ENCODE data around the gene CD28.

Gene CD28

GRCh38 chr2:203706403-203706802, at the start of gene CD28:
CD28 (plus strand) TSS chr2:203706639; CDS start chr2:203706697, 58 bp downstream.
- Histone ChIP-seq H3K9ac (ENCODE audit: low read depth, low read length) (no peak within 1 kb of the TSS), H3K36me3 (ENCODE audit: insufficient read depth, low read length) (no peaks in the 10 kb centered on the region)

GRCh38 chr2:203659331-203660049, 46.9 kb upstream of the CD28 start:
- no peak overlapping the region for H3K9ac ChIP-seq (ENCODE audit: low read depth, low read length)
- no peaks in the 10 kb centered on the region for H3K9me3 ChIP-seq (ENCODE audit: control insufficient read depth, insufficient read depth, low read length)
- peaks cover 11% of the 10 kb centered on the region for H3K4me1 ChIP-seq (ENCODE audit: insufficient read depth, low read length)
- no peaks in the 10 kb centered on the region for H3K36me3 ChIP-seq (ENCODE audit: insufficient read depth, low read length)

More at GRCh38 chr2:203706403-203706802, at the start of gene CD28:
- no peaks in the 10 kb centered on the region for H3K4me1 ChIP-seq (ENCODE audit: insufficient read depth, low read length)
- H3K9me3 ChIP-seq (ENCODE audit: control insufficient read depth, insufficient read depth, low read length) = no peaks in the 10 kb centered on the region

- no peaks in the 10 kb centered on the region for H3K9me3 ChIP-seq (ENCODE audit: control insufficient read depth, insufficient read depth, low read length)
- no peak overlapping the region for H3K9ac ChIP-seq (ENCODE audit: low read depth, low read length)
- H3K36me3 ChIP-seq (ENCODE audit: insufficient read depth, low read length) = no peaks in the 10 kb centered on the region
- peaks cover 13% of the 10 kb centered on the region for H3K4me1 ChIP-seq (ENCODE audit: insufficient read depth, low read length)
These were observed 46.0 kb upstream of the CD28 start for GRCh38 chr2:203660465-203660864.

- no peaks in the 10 kb centered on the region for H3K36me3 ChIP-seq (ENCODE audit: insufficient read depth, low read length)
- no peaks in the 10 kb centered on the region for H3K9me3 ChIP-seq (ENCODE audit: control insufficient read depth, insufficient read depth, low read length)
- H3K9ac ChIP-seq (ENCODE audit: low read depth, low read length) = no peak overlapping the region
- H3K4me1 ChIP-seq (ENCODE audit: insufficient read depth, low read length) = peaks cover 8% of the 10 kb centered on the region
These were observed 45.0 kb upstream of the CD28 start for GRCh38 chr2:203661279-203661908.

GRCh38 chr2:203662487-203662886, 44.0 kb upstream of the CD28 start:
- Histone ChIP-seq H3K4me1 (ENCODE audit: insufficient read depth, low read length) (peaks cover 3% of the 10 kb centered on the region), H3K36me3 (ENCODE audit: insufficient read depth, low read length) (no peaks in the 10 kb centered on the region), H3K9ac (ENCODE audit: low read depth, low read length) (no peak overlapping the region), H3K9me3 (ENCODE audit: control insufficient read depth, insufficient read depth, low read length) (no peaks in the 10 kb centered on the region)

- no peaks in the 10 kb centered on the region for H3K9me3 ChIP-seq (ENCODE audit: control insufficient read depth, insufficient read depth, low read length)
- peaks cover 3% of the 10 kb centered on the region for H3K4me1 ChIP-seq (ENCODE audit: insufficient read depth, low read length)
- H3K9ac ChIP-seq (ENCODE audit: low read depth, low read length) = no peak overlapping the region
- H3K36me3 ChIP-seq (ENCODE audit: insufficient read depth, low read length) = no peaks in the 10 kb centered on the region
These were observed 43.5 kb upstream of the CD28 start for GRCh38 chr2:203662951-203663350.

GRCh38 chr2:203664029-203664755, 42.2 kb upstream of the CD28 start:
- Histone ChIP-seq H3K9me3 (ENCODE audit: control insufficient read depth, insufficient read depth, low read length) (no peaks in the 10 kb centered on the region), H3K4me1 (ENCODE audit: insufficient read depth, low read length) (peaks cover 3% of the 10 kb centered on the region), H3K9ac (ENCODE audit: low read depth, low read length) (no peak overlapping the region), H3K36me3 (ENCODE audit: insufficient read depth, low read length) (no peaks in the 10 kb centered on the region)

- no peaks in the 10 kb centered on the region for H3K36me3 ChIP-seq (ENCODE audit: insufficient read depth, low read length)
- H3K4me1 ChIP-seq (ENCODE audit: insufficient read depth, low read length) = peaks cover 3% of the 10 kb centered on the region
- no peak overlapping the region for H3K9ac ChIP-seq (ENCODE audit: low read depth, low read length)
- no peaks in the 10 kb centered on the region for H3K9me3 ChIP-seq (ENCODE audit: control insufficient read depth, insufficient read depth, low read length)
These were observed 38.6 kb upstream of the CD28 start for GRCh38 chr2:203667838-203668237.

- H3K9ac ChIP-seq (ENCODE audit: low read depth, low read length) = no peak overlapping the region
- H3K9me3 ChIP-seq (ENCODE audit: control insufficient read depth, insufficient read depth, low read length) = no peaks in the 10 kb centered on the region
- H3K4me1 ChIP-seq (ENCODE audit: insufficient read depth, low read length) = peaks cover under 1% of the 10 kb centered on the region; the same call in 1 of the 2 replicates
- H3K36me3 ChIP-seq (ENCODE audit: insufficient read depth, low read length) = no peaks in the 10 kb centered on the region
These were observed 36.6 kb upstream of the CD28 start for GRCh38 chr2:203669820-203670219.

- Histone ChIP-seq H3K4me1 (ENCODE audit: insufficient read depth, low read length) (no peaks in the 10 kb centered on the region), H3K36me3 (ENCODE audit: insufficient read depth, low read length) (no peaks in the 10 kb centered on the region), H3K9ac (ENCODE audit: low read depth, low read length) (no peak overlapping the region), H3K9me3 (ENCODE audit: control insufficient read depth, insufficient read depth, low read length) (no peaks in the 10 kb centered on the region)
These were observed 35.5 kb upstream of the CD28 start for GRCh38 chr2:203670939-203671338.

- Histone ChIP-seq H3K9ac (ENCODE audit: low read depth, low read length) (no peak overlapping the region), H3K36me3 (ENCODE audit: insufficient read depth, low read length) (no peaks in the 10 kb centered on the region), H3K4me1 (ENCODE audit: insufficient read depth, low read length) (no peaks in the 10 kb centered on the region), H3K9me3 (ENCODE audit: control insufficient read depth, insufficient read depth, low read length) (no peaks in the 10 kb centered on the region)
These were observed 34.6 kb upstream of the CD28 start for GRCh38 chr2:203671876-203672275.

GRCh38 chr2:203672856-203673255, 33.6 kb upstream of the CD28 start:
- Histone ChIP-seq H3K9ac (ENCODE audit: low read depth, low read length) (no peak overlapping the region), H3K36me3 (ENCODE audit: insufficient read depth, low read length) (no peaks in the 10 kb centered on the region), H3K9me3 (ENCODE audit: control insufficient read depth, insufficient read depth, low read length) (no peaks in the 10 kb centered on the region), H3K4me1 (ENCODE audit: insufficient read depth, low read length) (no peaks in the 10 kb centered on the region)

- no peak overlapping the region for H3K9ac ChIP-seq (ENCODE audit: low read depth, low read length)
- no peaks in the 10 kb centered on the region for H3K36me3 ChIP-seq (ENCODE audit: insufficient read depth, low read length)
- no peaks in the 10 kb centered on the region for H3K9me3 ChIP-seq (ENCODE audit: control insufficient read depth, insufficient read depth, low read length)
- H3K4me1 ChIP-seq (ENCODE audit: insufficient read depth, low read length) = no peaks in the 10 kb centered on the region
These were observed 32.5 kb upstream of the CD28 start for GRCh38 chr2:203673933-203674332.

GRCh38 chr2:203675086-203675485, 31.4 kb upstream of the CD28 start:
- Histone ChIP-seq H3K9me3 (ENCODE audit: control insufficient read depth, insufficient read depth, low read length) (no peaks in the 10 kb centered on the region), H3K4me1 (ENCODE audit: insufficient read depth, low read length) (no peaks in the 10 kb centered on the region), H3K9ac (ENCODE audit: low read depth, low read length) (no peak overlapping the region), H3K36me3 (ENCODE audit: insufficient read depth, low read length) (no peaks in the 10 kb centered on the region)

- no peak overlapping the region for H3K9ac ChIP-seq (ENCODE audit: low read depth, low read length)
These were observed 27.5 kb upstream of the CD28 start for GRCh38 chr2:203678971-203679370.

More at GRCh38 chr2:203678971-203679370, 27.5 kb upstream of the CD28 start:
- H3K9me3 ChIP-seq (ENCODE audit: control insufficient read depth, insufficient read depth, low read length) = no peaks in the 10 kb centered on the region
- H3K4me1 ChIP-seq (ENCODE audit: insufficient read depth, low read length) = peaks cover 2% of the 10 kb centered on the region; the same call in 1 of the 2 replicates
- no peaks in the 10 kb centered on the region for H3K36me3 ChIP-seq (ENCODE audit: insufficient read depth, low read length)
